ENCODE measurements around the gene RLBP1.

The RLBP1 gene

DNA sequence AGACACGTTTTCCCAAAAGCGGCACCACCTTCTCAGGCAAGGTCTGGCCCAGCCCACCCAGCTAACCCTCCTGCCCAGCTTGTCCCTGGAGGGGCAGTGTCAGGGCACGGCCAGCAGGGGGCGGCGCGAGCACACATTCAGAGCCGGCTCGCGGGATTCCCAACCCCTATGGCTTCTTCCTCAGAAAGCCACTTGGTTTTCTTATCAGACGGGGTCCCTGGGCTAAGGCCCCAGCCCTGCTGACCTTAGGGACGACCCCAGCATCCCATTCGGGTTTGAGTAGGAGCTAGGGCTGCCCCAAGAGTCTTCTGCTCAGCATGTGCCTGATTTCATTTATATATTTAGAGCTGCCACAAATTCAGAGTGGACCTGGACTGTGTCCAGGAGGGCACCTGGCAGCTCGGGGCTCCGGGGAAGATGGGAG, 14.5 kb downstream of the RLBP1 start:
- no peak for DNase-seq (ENCODE audit: low read depth, low spot score)

DNA sequence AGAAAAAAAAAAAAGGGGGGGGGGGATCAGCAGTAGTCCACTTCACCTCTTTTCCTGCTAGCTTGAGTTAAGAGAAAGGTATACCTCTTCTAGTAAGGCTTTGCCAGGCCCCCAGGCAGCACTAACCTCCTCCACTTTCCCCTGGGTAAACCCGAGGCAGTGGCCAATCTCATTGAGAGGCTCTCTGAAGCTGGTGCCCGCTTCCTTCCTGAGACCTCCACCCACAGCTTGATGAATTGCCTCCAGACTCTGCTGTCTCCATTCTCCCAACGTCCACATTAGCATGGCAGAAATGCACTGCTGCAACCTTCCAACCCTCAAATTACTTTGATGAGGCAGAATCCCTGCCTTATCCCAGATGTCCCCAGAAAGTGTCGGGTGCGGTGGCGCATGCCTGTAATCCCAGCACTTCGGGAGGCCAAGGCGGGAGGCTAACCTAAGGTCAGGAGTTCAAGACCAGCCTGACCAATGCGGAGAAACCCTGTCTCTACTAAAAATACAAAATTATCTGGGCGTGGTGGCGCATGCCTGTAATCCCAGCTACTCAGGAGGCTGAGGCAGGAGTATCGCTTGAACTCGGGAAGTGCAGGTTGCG, 15.3 kb downstream of the RLBP1 start:
- DNase-seq (ENCODE audit: low read depth, low spot score) = no peak

DNA sequence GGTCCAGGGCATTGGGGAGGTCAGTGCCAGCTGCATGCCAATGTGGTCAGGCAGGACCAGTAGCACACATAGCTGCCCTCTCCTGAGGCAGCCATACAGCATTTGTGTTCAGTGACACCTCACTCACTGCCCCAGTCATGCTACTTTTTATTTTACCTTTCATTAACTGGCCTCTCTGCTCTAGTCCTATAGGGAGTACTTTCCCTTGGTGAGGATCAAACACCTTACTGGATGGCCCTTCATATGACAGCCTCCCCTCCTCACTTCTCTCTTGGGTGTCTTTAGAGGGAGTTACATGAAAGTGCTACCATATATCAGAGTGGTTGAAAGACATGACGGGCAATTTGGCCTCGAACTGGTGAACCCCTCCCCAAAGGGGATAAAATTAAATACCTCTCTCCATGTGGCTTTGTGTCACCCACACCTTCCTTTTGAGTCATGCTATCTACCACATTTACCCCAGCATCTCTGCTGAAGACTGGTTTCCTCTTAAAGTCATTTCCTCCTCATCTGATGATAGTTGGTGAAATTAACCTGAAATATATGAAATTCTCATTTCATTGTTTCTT, 17.6 kb downstream of the RLBP1 start:
- DNase-seq (ENCODE audit: low read depth, low spot score) = no peak

DNA sequence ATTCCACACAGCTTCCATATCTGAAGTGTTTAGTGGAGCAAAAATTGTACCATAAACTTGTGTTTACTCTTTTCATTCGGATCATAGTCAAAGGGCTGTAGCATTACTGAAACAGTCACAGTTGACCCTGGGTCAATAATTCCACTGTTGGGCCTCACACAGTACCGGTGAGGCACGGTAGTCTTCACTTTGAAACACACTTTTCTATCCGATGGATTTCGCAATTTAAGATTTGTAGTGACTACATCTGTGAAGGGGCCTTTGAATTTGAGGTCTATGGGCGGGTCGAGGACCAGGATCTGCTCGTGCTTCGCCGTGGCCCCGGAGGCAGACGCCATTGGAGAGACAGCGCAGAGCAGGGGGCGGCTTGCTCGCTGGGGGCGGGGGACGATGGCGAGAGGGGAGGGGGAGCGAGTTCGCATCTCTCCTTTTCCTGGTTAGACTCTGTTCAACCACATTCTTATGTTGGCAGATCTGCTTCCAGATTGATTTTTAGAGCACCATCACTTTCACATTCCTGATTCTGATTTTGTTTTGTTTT, 19.8 kb downstream of the RLBP1 start:
- DNase-seq (ENCODE audit: low read depth, low spot score) = no peak

DNA sequence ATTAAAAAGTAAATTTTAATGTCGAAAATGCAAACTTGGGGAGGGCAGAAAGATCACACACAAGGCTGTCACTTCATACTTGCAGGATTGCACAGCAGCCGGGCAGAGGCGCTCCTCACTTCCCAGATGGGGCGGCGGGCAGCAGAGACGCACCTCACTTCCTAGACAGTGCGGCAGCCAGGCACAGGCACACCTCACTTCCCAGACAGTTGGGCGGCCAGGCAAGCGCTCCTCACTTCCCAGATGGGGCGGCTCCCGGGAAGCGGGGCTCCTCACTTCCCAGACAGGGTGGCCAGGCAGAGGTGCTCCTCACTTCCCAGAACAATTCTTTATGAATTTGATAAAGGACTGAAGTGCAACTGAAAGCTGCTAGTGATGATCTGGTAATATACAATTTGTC, 21.2 kb downstream of the RLBP1 start:
- DNase-seq (ENCODE audit: low read depth, low spot score) = no peak

DNA sequence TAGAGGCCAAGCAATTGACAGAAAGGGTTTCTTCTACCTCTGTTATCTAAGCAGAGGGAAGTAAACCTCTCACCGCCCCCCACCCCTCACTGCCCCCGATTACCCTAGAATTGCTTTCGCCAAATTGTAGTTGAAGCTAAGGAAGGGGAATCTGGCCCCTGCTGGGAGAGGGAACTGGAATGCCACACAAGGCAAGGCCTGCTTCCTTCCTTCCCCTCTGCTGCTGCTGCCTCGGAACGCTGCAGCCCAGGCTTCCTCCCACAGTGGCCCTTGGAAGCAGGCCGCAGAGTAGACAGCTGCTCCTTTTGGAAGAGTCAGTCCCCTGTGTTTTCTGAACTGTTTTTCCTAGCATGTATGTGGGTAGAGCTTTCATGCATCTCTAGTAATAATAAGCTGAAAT, 21.6 kb downstream of the RLBP1 start:
- DNase-seq (ENCODE audit: low read depth, low spot score) = peak; percentile 33

DNA sequence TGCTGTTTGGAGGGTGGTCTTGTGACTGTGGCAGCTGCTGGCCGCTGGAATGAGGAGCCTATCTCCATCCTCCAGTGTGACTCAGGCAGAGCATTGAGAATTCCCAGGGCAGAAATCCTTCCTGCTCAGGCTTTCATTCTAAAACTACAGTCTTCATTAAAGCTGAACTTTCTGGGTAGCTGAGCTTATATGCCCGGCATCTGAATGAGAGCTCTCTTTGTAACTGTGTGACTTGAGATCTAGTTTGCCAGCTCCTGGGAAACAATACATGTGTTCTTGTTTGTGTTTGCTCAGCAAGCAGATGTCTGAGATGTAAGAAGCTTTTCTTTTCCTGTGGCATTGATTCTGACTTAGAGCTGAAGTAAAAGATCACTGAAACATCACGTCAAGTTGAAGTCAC, 22.4 kb downstream of the RLBP1 start:
- DNase-seq (ENCODE audit: low read depth, low spot score) = no peak

DNA sequence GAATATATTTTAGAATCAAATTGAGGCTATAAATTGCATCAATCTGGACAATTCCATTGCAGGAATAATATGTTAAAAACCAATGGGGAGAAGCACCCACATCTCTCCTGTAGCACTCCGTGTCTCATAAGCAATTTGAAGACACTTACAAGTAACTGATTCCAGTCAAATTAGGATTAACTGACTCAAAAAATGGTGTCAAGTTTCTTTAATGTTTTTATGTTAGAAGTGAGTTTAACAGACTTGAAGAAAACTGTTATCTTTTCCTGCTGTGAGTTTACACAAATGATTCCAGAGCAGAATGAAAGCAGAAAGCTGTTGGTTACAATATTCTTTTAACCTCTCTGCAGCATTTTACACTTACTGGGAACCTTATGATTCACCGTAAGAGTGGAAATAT, 23.2 kb downstream of the RLBP1 start:
- no peak for DNase-seq (ENCODE audit: low read depth, low spot score)

DNA sequence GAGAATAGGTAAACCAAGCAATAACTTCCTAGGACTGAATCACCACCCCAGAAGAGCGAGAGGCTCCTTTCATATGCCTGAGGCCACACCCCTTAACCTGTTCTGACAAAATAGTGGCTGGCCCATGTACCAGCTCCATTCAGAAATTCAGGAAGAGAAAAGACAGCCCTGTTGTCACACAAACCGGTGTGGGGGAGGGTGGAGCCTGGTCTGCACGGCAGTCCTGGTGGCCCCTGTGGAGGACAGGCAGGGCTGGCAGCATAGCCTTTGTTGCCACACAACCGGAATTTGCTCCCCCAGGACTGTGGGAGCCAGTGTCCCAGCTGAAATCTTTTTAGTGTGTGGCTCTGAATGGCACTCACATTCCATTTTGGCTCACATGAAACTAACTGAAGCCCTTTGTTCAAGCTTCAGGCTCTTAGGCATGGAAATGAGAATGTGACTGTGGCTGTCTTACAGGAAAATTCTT, 23.8 kb downstream of the RLBP1 start:
- DNase-seq (ENCODE audit: low read depth, low spot score) = peak; percentile 64

DNA sequence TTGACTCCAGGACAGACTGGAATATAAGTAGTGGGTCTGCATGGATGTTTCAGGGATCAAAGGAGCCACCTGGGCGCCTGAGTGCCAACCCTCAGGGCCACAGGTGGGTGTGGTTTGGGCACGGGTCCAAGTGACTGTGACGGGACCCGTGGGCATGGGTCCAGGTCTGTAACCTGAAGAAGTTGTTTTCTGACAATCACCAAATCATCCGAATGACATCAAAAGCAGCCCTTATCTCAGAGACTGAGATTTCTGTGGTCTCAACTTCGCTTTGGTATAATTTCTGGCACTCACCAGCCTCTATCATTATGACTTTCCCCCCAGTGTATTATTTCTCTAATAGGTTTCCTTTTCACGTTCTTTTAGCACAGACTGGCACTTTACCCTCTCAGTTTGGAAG, 24.4 kb downstream of the RLBP1 start:
- DNase-seq (ENCODE audit: low read depth, low spot score) = no peak

DNA sequence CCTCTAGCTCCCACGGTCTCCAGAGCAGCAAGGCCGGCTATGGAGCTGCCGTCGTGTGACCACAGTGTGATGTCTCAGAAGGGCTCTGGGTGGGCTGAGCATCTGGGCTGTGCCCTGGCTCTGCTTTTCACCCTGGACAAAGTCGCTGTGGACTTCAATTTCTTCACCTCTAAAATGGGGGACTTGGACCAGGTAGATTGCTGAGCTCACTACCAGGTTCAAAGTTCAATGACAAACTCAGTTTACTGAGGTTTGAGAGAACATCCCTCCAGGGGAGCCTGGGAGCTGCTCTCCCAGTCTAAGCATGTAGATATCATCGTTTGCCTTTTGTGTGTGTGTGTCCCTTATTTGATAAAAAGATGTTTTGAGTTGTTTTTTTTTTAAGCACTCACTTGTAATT, 25.1 kb downstream of the RLBP1 start:
- DNase-seq (ENCODE audit: low read depth, low spot score) = no peak

DNA sequence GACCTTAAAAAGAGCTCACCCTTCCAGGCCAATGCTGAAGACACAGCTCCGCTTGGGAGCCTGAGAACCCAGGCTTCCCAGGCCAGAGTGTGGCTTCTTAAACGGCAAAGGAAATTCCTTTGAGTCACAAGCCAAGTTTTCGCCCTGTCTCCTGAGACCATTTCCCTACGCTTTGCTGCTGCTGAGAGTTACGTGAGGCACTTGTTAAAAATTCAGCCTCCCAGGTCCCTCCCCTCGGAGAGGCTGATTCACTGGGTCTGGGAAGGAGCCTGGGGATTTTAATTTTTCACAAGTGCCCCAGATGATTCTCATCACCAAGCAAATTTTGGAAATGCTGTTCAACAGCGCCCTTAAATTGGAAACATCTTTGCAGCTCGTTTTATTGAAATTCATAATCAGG, 25.5 kb downstream of the RLBP1 start:
- no peak for DNase-seq (ENCODE audit: low read depth, low spot score)

DNA sequence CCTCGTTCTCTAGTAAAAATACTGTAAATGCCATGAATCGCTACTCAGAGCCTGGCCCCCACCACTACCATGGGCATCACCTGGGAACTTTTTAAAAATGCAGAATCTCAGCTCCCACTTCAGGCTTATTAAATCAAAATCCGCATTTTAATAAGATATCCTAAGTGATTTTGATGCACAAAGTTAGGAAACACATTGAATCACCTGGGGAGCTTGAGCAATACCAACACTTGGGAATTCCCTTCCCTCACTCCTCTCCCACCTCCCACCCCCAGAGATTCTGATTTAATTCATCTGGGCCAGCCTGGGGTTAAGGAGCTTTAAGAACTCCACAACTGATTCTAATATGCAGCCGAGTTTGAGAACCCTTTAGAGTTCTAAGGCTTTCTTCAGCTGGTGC, 26.8 kb downstream of the RLBP1 start:
- DNase-seq (ENCODE audit: low read depth, low spot score) = no peak

DNA sequence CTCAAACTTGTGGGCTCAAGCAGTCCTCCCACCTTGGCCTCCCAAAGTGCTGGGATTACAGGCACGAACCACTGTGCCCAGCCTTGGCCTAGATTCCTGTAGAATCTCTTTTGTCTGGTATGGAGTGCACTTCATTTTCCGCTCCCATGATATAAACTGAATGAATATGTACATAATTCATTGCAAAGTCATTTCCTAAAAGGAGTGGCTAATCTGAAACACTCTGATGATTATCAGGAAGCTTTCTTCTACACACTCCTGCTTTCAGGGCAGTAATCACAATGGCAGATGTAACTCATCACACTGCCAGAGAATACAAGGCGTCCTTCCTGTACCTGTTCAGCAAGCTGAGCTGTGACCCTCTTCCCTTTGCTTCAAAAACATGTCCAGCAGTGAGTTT, 28.6 kb downstream of the RLBP1 start:
- no peak for DNase-seq (ENCODE audit: low read depth, low spot score)

DNA sequence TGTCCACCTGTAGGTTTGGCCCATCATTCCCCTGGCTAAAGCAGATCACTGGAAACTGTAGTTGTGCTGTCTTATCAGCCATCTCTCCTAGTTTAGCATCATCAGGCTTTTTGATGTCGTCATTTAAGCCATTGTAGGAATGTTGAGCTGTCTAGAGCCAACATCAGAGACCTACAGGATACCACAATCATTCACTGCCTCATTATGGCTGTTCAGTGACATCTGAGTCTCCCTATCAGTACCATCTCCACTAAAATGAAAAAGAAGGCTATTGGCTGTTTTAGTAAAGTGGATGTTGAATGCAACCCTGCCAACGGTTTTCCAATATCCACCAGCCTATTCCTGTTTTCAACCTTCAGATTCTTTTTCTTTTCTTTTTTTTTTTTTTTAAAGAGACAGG, 29.2 kb downstream of the RLBP1 start:
- DNase-seq (ENCODE audit: low read depth, low spot score) = no peak

DNA sequence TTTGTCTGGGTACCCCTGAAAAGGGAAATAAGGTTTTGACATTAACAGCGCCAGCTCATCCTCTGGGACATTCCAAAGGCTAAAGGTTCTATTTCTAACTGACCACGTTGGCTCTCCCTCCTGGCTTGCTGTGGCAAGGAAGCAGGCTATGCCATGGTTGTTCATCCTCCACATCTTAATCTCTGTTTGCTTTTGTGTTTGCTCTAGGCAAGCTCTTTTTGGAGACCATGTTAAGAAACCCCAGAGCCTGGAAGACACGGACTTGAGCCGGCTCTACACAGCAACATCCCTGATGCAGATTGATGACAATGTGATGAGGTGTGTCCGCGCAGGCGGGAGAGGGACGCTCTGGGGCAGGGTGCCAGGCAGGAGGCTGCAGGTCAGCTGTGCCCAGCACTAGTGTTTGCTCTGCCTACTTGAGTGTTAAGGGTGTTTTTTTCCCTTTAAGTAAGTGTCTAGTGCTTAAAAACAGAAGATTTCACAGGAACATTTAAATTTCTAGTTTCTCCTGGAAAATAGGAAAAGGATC, 33.3 kb downstream of the RLBP1 start:
- DNase-seq (ENCODE audit: low read depth, low spot score) = no peak

DNA sequence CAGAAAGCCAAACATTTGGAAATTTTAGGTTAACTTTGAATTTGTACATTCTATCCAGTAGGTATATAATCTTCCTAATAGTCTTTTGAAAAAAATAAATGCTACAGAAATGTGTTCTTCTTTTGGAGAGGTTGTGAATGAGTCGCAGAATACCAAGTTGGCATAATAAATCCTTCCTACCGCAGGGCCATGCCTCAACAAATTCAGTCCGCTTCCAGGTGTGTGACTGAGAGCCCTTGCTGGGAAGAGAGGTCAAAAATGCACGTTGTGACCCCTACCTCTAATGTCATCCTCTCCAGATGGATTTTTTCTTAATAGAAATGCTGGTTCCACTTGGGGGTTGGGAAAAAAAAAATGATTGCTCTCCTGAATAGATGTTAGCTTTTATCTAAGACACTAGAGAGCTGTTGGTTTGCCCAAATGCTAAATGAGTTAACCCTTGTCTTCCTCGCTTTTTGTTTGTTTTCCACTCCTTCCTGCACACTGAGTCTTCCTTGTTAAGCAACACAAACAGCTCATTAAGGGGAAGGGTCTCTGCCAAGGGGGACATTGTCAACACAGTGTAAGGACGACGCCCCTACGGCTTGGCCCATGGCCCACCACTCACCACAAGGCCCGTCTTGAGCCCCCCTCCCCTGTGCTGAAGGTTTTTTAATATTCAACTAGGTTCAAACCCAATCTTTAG, 33.9 kb downstream of the RLBP1 start:
- no peak for DNase-seq (ENCODE audit: low read depth, low spot score)

DNA sequence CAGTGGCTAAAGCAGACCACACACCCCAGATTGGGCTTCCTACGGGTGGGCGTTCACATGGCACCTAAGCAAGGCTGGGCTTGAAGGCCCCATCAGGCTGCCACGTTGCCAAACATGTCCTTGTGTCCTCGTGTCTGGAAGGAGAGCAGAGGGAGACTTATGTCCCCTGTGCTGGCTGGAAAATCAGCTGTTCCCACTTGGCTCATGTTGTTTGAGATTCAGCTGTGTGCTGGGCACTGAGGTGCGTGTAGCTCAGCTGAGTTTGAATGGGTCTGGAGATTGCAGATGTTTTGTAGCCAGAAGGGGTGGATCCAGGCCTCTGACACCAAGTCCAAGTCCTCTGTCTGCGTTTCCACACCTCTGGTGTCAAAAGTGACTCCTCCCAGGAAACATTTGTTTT, 34.6 kb downstream of the RLBP1 start:
- no peak for DNase-seq (ENCODE audit: low read depth, low spot score)

DNA sequence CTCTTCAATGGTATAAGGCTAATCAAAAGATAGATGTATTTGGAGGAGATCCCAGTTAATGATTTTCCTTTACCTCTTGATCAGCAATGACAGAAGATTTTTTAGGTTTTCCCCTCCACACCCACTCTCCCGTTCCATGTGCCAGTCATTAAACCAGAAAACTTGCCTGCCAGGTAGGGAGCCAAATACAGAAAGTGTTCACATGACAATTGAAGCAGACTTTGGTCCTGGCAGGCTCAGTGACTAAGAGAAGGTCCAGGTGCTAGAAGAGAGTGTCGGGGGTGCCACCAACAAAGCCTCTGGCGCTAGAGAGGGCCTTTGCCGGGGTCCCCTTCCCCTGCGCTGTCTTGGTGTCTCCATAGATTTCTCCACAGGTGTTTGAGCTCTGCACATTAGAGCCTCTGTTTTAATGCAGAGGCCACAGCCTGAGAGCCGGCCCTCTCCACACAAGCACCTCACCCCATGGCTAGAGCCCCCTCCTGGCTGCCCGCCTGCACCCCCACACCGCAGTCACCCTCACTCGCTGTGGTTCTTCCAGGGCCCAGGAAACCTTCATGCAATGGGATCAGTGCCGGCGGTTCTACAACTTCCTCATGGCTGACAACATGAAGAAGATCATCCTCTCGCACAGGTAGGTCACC, 36.4 kb downstream of the RLBP1 start:
- DNase-seq (ENCODE audit: low read depth, low spot score) = no peak

DNA sequence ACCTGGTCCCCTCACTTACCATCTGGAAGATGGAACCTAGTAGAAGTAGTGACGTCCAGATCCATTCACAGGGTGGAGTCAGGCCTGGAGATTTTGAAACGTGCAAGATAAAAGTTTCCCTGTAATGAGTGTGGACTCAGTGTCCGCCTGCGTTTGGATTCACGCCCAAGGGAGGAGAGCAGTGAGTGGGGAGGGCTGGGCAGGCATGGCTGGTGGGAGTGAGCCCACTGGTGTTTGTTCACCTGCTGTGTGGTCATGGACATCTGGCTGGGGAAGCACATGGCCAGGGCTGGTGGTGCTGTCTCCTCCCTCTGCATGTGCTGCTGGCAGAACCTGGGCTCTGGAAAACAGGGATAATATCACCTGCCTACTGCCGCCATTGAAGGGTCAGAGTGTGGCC, 37.0 kb downstream of the RLBP1 start:
- no peak for DNase-seq (ENCODE audit: low read depth, low spot score)

DNA sequence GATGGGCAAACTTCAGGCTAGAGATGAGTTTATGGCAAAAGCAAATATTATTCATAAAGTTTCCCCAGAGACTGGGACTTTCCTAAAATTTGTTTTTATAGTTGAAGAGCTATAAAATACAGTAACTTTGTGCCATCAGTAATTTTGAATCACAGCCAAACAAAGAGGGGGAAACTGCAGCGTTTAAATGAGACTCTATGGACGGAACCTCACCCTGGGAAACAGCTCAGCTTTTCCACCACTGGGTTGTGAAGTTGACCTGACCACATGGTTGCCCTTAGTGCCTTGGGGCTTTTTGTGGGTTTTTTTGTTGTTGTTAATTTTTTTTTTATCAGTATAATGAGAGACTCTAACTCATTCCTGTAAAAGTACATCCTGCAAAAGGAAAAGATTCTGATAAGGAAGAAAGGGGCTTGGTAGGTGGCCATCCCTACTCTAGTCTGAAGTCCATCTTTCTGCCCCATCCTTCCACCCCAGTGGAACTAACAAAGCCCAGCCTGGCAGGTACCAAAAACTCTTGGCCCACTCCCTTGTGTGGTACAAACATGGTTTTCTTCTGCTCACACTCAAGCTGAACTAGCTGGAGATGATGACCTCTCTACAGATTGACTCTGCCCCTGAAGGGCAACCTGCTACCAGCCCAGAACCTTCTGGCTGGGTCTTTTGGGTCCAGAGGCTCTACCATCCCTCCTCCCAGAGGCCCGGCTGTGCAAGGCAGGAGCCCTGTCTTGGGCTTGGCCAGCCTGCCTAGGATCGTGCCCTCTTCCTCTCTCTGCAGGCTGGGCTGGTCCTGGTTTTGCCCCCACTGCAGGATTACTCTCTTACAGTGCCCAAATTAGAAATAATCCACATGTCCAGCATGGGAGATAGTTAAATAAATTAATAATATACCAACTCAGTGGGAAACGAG, 41.2 kb downstream of the RLBP1 start:
- no peak for DNase-seq (ENCODE audit: low read depth, low spot score)

All from iPS DF 19.7 (cell line).